SIG-M5 treated with dmso at 0.1 percent for 504 hours (cell line): Measurements from ENCODE around the gene SLC45A1.
A peak's percentile ranks its signal among the peaks of the same experiment; 100 is the strongest.
"Not testable (repeated sequence)": the region's sequence is repeated elsewhere in the genome, so short reads cannot be mapped to it uniquely, and the experiment has no call there.

Source experiments
- DNase-seq: peaks from one replicate; lab custom pipeline; 2025; ENCODE audit not compliant: unreplicated experiment; lab: John Stamatoyannopoulos, UW

Gene SLC45A1

DNA sequence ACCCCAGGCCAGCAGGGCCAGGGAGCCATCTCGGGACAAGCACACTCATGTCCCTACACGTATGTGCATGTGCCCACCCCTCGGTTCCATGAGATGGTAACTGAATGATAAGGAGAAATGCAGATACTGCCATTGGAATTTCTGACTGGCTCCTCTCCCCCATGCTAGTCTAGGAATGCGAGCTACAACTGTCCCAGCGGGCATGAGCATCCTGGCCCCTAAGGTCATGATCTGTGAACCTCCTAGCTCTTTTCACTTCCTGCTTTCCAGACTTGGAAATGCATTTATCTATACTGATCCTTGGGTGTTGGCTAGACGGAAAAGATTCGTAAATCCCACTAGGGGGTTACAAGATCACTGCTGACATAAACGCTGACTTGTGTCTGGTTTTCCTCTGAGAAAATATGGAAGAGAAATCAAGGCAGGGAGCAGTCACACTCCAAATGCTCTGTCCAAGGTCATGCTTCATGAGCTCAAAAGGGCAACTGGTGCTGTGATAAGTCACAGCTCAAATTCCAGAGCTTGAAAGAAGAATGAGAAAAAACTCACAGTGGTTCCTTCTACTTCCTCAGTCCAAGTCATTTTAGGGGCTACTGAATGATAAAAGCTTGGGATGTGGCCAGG lies 49.8 kb downstream of the SLC45A1 start:
- no peak for DNase-seq

GRCh38 chr1:8368956-8369639 lies 51.2 kb downstream of the SLC45A1 start:
- DNase-seq, result no peak

GRCh38 chr1:8370046-8370881 lies 52.4 kb downstream of the SLC45A1 start:
- DNase-seq, result no peak

DNA sequence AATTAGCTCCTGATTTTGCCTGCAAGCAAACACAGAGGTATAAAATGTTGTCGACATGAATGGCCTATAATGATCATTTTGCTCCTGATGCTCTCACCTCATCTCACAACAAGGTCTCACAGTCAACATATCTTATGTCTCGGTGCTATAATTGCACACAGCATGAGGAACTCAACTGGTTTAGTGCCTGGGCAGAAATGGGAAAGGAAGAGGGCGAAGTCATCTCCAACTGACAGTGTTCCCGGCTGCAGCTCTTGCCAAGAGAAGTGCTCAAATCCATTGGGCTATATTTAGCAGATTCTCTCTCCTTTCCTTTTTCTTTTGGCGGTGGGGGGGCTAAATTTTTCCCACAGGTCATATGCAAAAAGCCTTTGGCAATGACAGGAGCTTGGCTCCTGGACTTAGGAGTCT lies 53.0 kb downstream of the SLC45A1 start:
- no peak for DNase-seq

- DNase-seq, result no peak
Measured at GRCh38 chr1:8371372-8371991, 53.6 kb downstream of the SLC45A1 start.

- no peak for DNase-seq
Measured at GRCh38 chr1:8373125-8373524, 55.2 kb downstream of the SLC45A1 start.

DNA sequence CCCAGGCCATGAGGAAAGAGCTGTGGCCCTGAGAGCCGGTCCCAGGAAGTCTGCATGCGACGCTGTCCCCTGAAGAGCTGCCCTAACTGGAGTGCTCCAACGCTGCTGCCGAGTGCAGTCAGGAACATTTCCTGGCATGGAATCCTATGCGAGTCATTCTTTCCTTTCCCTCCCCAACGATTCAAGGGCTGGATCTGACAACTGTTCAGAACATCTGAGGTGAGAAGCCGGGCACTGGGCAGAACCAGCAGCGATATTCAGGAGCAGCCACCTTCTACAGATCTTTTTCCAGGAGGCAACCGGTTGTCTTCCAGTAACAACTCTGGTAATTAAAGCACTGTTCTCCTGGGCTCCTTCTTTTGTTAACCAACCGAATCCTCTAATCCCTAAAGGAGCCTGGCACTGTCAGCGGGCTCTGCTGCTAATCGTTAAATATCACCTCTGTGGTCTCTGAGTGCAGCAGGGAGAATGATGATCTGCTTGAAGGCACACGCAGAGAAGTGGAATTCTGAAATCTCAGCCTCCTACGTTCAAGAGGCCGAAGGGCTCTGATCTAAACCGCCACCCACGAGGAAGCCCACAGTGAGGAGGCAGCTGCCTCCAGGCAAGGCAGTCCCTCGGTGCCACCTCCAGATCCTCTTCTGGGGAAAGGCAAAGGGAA lies 55.8 kb downstream of the SLC45A1 start:
- DNase-seq, result no peak

GRCh38 chr1:8374356-8374755 lies 56.4 kb downstream of the SLC45A1 start:
- DNase-seq, result no peak

DNA sequence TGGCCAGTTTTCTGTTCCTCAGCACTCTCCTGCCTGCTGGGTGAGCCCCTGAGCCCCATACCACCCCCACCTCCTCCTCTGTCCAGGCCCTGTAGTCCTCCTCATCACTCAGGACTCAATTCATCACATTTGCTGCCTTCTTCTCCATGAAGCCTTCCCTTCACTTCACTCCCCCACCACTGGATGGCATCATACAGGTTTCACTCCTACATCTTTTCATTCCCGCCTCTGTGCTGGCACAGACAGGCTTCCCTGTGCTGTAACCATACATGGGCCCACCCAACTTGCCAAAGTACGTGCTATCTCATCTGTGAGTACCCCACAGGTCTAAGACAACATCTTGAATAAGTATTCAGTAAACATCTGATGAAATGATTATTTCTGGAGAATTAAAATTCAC lies 56.9 kb downstream of the SLC45A1 start:
- DNase-seq, result peak; percentile 28

DNA sequence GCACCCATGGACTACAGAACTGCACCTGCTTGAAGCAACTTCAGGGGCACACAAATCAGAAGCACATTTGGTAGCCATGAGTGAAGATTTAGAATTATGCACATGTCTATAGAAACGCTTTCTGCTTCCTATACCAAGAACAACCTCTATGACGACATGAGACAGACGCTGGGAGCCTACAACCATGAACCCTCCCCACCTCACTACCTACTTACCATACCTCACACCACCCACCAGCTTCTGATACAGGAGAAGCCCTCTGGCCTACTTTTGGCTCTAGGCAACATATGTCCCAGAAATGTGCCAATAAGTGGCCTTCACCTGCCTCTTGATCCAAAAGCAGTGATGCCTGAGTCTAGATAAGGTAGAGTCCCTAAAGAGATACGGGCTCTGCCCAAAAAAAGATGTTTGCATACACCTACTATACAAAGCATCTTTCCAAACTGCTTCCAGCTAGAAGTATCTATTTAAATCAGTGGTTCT lies 58.5 kb downstream of the SLC45A1 start:
- DNase-seq, result no peak

GRCh38 chr1:8377271-8377981 lies 59.5 kb downstream of the SLC45A1 start:
- no peak for DNase-seq

GRCh38 chr1:8378178-8378577 lies 60.3 kb downstream of the SLC45A1 start:
- no peak for DNase-seq

DNA sequence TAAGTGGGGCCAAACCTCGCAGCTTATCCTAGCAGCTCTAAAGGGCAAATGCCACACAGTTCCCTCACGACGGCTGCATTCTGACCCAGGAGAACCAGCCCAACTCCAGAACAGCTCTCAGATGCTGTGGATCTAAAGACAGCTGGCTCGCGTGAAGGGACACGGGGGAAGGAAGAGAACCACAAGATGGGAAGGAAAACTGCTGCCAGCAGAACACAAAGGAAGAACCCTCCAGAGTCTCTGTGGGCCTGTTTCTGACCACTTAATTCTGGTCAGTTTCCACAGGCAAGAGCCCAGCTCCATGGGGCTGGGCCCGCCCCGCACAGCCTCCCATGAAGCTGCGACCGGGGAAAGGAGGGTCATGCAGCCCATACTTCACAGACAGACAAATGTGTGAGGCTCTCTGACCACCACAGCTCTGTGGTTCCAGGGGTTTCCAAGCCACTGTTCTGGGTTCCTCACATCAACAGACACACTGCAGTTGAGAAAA lies 61.1 kb downstream of the SLC45A1 start:
- DNase-seq, result no peak

DNA sequence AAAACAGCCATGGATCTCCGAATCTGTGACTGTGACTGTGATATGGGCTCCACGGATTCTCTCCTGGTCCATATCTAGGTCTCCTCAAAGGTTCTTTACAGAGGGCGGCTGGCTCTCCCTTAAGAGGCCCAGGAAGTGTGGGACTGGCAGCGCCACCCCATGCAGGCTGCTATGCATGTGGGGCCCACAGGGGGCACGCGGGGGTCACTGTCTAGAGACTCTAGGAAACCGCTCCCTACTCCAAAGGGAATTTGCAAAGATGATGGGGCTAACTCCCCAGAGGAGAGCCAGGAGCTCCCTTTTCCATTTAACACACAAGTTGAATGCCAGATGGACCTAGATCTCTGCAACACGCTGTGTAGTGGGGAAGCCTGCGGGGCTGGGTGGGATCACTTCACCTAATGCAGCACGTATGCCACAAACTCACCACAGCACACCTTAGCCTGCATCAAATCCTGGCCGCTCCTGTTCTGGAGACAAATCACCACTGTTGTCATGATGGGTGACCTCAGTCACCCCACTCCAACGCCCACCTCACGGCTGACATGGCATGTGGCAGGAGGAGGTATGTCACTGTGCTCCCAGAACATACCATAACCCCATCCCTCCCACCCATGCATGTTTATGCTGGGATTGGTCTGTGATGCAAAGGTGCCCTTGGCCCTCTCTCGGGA lies 61.7 kb downstream of the SLC45A1 start:
- DNase-seq, result no peak

- not testable (repeated sequence) for DNase-seq
Measured at GRCh38 chr1:8380310-8380709, 62.4 kb downstream of the SLC45A1 start.

DNA sequence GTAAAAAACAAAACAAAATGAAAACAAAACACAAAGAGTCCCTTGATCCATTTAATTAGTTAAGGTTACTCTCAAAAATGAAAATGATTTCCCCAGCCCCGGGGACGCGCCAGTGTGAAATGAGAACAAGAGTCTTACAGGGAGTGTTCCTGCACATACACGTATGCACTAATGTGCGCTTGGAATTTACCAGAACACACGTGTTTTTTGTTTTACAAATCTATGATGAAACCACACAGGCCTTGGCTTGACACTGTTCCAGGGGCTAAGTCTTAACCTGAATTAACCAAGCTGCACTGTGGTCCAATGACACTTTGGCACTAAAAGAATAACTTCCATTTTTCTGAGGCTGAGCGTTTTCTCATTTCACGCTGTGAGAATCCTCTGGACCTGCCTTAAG lies 63.7 kb downstream of the SLC45A1 start:
- no peak for DNase-seq

DNA sequence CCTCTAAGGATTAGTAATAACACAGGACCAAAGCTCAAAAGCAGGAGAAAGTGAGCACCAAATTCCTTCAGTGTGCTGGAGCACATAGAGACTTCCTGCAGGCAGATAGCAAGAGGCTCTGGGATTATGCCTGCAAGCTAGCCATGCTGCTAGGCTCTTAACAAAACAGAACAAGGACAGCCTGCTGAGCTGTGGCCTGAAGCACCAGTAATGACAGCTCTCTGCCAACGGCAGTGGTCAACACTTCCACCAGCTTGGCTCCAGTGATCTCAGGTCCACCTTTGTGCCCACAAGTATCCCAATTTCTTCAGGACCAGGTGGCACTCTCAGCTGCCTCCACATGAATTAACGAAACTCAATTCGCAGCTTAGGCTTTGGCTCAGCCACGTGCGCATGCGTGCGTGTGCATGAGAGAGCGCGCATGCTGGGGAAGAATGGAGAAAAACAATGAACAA lies 64.2 kb downstream of the SLC45A1 start:
- no peak for DNase-seq

DNA sequence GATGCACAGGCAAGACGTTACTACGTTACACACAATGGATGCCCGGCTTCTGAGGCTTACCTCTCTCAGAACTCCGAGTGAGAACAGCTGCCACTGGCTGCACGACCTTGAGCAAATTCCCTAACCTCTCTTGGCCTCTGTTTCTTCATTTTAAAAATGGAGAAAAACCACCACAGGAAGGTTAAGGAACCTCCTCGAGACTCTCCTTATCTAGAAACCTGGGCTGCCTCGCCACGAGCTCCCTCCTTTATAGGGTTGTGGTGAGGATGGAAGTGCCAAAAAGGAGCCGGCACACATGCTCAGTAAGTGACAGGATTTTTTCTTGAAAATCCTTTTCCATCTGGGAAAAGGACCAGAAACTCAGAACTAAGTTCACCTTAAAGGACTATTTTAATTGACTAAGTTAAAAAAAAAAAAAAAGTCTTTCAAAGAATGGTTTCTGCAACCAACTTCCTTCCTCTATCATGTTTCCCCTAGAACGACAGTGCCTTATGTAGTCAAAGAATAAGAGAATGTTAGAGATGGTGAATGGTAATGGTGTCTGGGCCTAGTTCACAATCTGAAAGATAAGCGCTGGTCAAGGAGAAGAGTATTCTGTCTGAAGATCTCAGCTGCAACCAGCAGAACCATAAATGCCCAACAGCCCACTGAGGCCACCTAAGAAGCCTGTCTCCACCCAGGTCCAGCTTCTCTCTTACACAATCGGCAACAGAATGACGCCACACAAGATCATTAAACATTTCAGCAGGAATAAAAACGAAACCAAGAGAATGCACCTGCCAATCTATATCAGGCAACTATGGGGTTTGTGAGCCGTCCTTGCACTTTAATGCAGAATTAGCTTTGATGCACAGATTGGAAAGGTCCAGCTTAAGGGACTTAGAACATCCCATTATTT lies 64.9 kb downstream of the SLC45A1 start:
- peak; percentile 45 for DNase-seq
